GM12891 (cell line): ENCODE measurements around the gene DPH2. TPM values are rescaled to one million over a fixed set of nuclear protein-coding genes. Genes with fewer than 3 reads are reported as not detected.

Experiments used
- DNase-seq: peaks from one replicate; pipeline ENCODE4 v3.0.0; 2011; ENCODE audit warnings: low spot score; ENCODE audit not compliant: insufficient read length
- FAIRE-seq: peaks from 2 replicates; lab custom pipeline; 2011; peaks lifted over from hg19 to GRCh38; lab: Jason Lieb, UNC
- PAX5 ChIP-seq: IDR thresholded peaks from 2 replicates; pipeline ENCODE4 v1.6.1; 2011; ENCODE audit warnings: low read length, moderate library complexity, mild to moderate bottlenecking; ENCODE audit not compliant: insufficient read depth, severe bottlenecking
- POLR2A ChIP-seq: IDR thresholded peaks from 2 replicates; pipeline ENCODE4 v1.6.1; 2011; ENCODE audit warnings: low read depth, low read length, control low read depth
- POLR2AphosphoS5 ChIP-seq: IDR thresholded peaks from 2 replicates; pipeline ENCODE4 v1.6.1; 2011; ENCODE audit warnings: low read depth, low read length, control low read depth
- POU2F2 ChIP-seq: IDR thresholded peaks from 2 replicates; pipeline ENCODE4 v1.6.1; 2011; ENCODE audit warnings: low read depth, mild to moderate bottlenecking, control low read depth, low read length, moderate library complexity
- SPI1 ChIP-seq: IDR thresholded peaks from 2 replicates; pipeline ENCODE4 v1.6.1; 2011; ENCODE audit warnings: low read depth, low read length, control low read depth
- TAF1 ChIP-seq: IDR thresholded peaks from 2 replicates; pipeline ENCODE4 v1.6.1; 2011; ENCODE audit warnings: low read depth, low read length, control low read depth
- polyA plus RNA-seq: library from polyadenylated mRNA; unstranded; fragments of >200 nt; gene quantifications from one replicate; pipeline ENCODE4 v1.2.1, GENCODE V29; 2012; ENCODE audit warnings: low read depth, missing spikeins, inconsistent platforms; ENCODE audit not compliant: missing spikeins

DPH2 gene, protein sequence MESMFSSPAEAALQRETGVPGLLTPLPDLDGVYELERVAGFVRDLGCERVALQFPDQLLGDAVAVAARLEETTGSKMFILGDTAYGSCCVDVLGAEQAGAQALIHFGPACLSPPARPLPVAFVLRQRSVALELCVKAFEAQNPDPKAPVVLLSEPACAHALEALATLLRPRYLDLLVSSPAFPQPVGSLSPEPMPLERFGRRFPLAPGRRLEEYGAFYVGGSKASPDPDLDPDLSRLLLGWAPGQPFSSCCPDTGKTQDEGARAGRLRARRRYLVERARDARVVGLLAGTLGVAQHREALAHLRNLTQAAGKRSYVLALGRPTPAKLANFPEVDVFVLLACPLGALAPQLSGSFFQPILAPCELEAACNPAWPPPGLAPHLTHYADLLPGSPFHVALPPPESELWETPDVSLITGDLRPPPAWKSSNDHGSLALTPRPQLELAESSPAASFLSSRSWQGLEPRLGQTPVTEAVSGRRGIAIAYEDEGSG
- polyA plus RNA-seq, result 25.5 TPM

DNA sequence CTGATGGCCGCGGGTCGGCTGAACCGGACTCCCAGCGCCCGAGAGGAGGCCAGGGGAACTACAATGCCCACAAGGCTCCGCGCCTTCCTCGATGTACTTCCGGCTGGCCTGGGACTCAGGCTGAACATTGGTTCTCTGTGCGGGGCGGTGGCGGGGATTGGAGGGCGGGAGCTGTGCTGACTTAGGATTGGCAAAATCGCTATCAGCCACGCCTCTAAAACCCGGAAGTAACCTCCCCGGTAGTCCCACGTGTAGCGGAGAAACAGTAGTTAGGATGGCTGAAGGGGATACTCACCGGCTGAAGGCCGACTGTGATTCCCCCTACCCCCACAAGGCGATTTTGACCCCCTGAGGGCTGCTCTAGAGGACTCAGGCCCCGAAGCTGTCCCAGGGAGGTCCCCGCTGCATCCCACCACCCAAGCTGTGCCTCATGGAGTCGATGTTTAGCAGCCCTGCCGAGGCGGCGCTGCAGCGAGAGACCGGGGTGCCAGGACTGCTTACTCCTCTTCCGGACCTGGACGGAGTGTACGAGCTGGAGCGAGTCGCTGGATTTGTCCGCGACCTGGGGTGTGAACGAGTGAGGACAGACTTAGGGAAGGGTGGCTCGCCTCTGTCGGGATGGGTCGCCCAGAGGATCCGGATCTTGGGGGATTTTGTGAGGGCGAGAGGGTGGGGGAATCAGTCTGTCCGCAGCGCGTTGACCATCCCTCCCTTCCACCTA lies at the start of gene DPH2:
Gene DPH2, plus strand, starts transcription at position 265 of the 721 bp plus-strand sequence. Its CDS starts 166 bp downstream, at position 431.
- DNase-seq, result peak; percentile 99
- peak; percentile 97 for FAIRE-seq
- TF ChIP-seq TAF1 (peak; percentile 53; the same call in 1 of the 2 replicates), POLR2A (peak; percentile 64), SPI1 (no peak), PAX5 (no peak), POLR2AphosphoS5 (peak; percentile 62; the same call in 1 of the 2 replicates), POU2F2 (no peak)

DNA sequence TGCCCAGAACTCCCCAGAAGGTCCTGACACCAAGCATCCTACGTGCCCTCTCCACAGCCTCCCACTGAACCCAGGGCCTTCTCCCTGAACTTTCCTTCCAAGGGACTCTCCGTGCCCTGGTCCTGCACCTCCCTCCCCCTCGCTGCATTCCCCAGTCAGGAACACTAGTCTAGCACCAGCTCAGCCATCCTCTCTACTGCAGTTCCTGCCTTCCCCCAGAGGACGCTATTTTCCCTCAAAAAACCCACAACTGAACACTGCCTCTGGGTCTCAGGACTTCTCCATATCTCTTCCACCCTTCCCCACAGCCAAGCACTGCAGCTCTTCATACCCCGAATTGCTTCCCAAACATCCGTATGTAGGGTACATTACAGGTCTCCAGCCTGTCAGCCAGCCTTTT lies 48.8 kb upstream of the DPH2 start:
- FAIRE-seq, result no peak
- DNase-seq, result no peak
- TF ChIP-seq SPI1 (no peak), POLR2AphosphoS5 (no peak), TAF1 (no peak), POU2F2 (no peak), PAX5 (no peak), POLR2A (no peak)

DNA sequence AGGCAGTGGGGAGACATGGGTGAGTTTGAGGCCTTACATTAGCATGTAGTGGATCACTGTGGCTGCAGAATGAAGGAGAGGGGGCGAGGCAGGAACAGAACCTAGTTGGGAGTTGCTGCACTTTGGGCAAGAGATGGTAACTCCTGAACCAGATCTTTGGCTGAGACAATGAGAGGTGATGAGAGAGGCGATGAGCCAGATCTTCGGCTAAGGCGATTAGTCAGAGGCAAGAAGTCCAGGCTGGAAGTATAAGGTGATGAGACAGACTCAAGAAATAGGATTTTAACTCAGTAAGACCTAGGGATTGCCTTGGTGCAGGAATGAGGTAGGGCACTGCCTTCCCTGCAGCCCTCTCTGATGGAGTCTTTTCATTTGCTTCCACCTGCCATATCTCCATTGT lies 45.3 kb upstream of the DPH2 start:
- no peak for FAIRE-seq
- DNase-seq, result no peak
- TF ChIP-seq PAX5, result no peak
- no peak for TF ChIP-seq POLR2A
- no peak for TF ChIP-seq POU2F2
- no peak for TF ChIP-seq TAF1
- no peak for TF ChIP-seq POLR2AphosphoS5
- no peak for TF ChIP-seq SPI1

DNA sequence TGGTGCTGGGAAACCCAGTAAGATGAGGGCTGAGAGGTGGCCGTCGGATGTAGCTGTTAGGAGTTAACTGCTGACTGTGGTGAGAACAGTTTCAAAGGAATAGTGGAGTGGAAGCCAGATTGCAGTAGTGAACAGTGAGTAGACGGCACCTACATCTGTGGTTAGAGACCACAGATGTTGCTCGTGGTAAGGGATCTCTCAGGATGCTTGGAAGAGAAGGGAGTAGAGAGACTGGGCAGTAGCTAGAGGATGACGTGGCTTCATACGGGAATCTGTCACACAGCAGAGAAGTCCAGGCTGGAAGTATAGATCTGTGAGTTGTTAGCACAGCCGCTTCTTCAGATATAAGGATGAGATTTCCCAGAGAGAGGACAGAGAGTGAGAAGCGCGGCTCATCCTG lies 44.0 kb upstream of the DPH2 start:
- TF ChIP-seq PAX5 (no peak), POLR2AphosphoS5 (no peak), POU2F2 (no peak), SPI1 (no peak), POLR2A (no peak), TAF1 (no peak)
- FAIRE-seq, result no peak
- no peak for DNase-seq

DNA sequence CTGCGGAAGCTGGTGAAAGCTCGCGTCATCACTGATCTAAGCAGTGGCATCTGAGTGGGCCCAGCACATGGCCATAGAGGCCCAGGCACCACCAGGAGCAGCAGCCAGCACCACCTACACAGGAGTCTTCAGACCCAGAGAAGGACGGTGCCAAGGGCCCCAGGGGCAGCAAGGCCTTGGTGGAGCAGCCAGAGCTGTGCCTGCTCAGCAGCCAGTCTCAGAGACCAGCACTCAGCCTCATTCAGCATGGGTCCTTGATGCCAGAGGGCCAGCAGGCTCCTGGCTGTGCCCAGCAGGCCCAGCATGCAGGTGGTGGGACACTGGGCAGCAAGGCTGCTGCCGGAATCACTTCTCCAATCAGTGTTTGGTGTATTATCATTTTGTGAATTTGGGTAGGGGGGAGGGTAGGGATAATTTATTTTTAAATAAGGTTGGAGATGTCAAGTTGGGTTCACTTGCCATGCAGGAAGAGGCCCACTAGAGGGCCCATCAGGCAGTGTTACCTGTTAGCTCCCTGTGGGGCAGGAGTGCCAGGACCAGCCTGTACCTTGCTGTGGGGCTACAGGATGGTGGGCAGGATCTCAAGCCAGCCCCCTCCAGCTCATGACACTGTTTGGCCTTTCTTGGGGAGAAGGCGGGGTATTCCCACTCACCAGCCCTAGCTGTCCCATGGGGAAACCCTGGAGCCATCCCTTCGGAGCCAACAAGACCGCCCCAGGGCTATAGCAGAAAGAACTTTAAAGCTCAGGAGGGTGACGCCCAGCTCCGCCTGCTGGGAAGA lies 39.5 kb upstream of the DPH2 start:
- DNase-seq (no peak), FAIRE-seq (no peak)
- TF ChIP-seq SPI1 (no peak), TAF1 (no peak), POLR2AphosphoS5 (no peak), PAX5 (no peak), POU2F2 (no peak), POLR2A (no peak)

DNA sequence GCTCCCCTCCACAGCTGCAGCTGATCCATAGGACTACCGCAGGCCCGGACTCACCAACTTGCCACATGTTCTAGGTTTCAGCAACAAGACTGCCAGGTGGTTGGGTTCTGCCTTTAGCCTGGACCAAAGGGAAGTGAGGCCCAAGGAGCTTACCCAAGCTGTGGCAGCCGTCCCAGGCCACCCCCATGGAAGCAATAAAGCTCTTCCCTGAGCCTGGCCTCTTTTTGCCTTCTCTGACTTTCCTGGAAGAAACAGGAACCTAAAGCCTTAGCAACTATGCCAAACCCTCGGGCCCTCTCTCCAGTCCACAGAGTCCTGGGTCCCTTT lies 38.9 kb upstream of the DPH2 start:
- no peak for FAIRE-seq
- DNase-seq, result no peak
- TF ChIP-seq POLR2AphosphoS5 (no peak), PAX5 (no peak), POU2F2 (no peak), SPI1 (no peak), POLR2A (no peak), TAF1 (no peak)

DNA sequence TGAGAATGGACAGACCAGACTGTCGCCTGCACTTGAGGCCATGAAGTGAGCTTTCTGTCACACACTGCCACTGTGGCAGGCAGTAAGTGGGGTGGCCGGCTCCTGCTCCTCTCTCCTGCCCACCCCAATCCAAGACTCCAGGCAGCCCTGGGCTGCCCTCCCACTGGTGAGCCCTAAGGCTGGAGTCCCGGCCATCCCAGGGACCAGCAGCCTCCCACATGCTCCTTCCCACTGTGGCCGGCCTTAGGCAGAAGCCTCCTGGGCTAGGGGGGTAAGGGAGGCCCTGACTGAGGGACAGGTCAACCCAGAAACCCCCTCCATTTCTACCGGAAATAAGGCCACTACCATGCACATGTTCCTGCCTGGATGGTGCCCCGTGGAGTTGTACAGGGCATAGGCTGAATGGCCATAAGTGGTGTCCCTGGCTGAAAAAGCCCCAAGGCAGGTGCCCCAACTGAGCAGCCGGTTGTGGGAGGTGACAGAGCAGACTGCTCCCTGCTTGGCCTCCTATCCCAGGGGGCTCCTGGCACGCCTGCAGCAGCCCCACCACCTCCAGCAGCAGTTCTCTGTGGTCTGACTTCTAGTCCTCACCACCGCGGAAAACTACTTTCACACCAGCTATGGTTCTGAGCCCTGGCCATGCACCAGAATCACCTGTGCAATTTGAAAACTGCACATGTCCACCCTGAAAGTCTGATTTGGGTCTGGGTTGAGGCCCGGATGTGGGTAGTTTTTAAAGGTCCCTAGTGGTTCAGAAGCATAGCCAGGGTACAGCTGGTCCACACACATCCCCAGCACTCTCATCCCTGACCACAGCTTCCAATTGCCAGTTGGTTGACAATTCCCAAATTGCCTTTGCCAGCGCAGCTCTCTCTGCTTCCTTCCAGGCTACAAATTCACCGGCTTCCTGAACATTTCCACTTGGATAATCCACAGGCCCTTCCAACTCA lies 37.8 kb upstream of the DPH2 start:
- DNase-seq (no peak), FAIRE-seq (no peak)
- TF ChIP-seq TAF1 (no peak), POLR2AphosphoS5 (0 out of 2 replicates have a peak, but pooled peaks have one; percentile 23), POLR2A (no peak)

DNA sequence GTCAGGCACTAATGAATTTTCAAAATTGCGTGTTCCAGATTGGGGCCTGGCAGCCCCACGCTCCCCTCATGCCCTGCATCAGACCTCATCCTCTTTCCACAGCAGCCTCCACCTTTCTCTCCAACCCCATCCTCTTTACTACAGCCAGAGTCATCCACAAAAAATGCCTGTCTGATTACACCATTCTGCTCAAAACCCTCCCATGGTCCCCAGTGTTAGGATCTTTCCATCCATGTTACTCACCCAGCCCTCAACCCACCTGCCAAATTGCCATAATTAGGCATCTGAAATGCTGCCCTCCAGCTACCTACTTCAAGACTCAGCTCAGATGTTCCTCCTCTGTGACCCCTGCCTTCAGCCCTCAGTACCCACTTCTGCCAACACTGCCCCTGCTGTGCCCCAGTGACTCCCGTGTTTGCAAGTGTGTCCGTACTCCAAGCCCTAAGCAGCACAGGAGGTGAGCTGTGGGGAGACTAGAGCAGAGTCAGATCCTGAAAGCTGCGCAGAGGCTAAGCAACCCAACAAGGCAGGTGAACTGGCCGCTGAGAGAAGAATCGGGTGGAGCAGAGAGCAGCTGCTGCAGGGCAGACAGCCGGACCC lies 36.9 kb upstream of the DPH2 start:
- FAIRE-seq (peak; percentile 78), DNase-seq (no peak)
- TF ChIP-seq POU2F2, result no peak
